ENCODE results near the gene BEAN1. TPM values are rescaled to one million over a fixed set of nuclear protein-coding genes. Genes with fewer than 3 reads are reported as not detected.

BEAN1 gene
- total RNA-seq, 4 donors from 2014 or later: 0.40 TPM; not detected in 3

- peaks cover 38% of the 10 kb centered on the region for H3K27me3 ChIP-seq
- DNase-seq: no peak
- intact Hi-C loops (cut with DNase I; ENCODE audit: low total_unique reads) (no loop called here), in situ Hi-C loops (cut with MboI; ENCODE audit: low pct_ligation_motif_present in 1 of 4, low pct_unique_long_range_greater_than_20kb in 1 of 4, low sequenced_read_pairs in 3 of 4) (loop anchor here (25.0 kb wide), 3 partner anchors 165 to 440 kb away; partner anchors contain the start of genes CMTM2 (in 1 of the 4) and CMTM3 (in 1 of the 4))
- H3K9me3 ChIP-seq: no peaks in the 10 kb centered on the region
- H3K36me3 ChIP-seq: no peaks in the 10 kb centered on the region
- 72 to 77% methylated on average over 3 to 6 of the region's 6 CpGs for WGBS, 2 donors (ENCODE audit: low coverage in 1 of 2)
- no peak overlapping the region for H3K27ac ChIP-seq
- TF ChIP-seq POLR2AphosphoS5 (IDR thresholded peaks at IDR 0.05): no peak
- TF ChIP-seq, protein P1, sequence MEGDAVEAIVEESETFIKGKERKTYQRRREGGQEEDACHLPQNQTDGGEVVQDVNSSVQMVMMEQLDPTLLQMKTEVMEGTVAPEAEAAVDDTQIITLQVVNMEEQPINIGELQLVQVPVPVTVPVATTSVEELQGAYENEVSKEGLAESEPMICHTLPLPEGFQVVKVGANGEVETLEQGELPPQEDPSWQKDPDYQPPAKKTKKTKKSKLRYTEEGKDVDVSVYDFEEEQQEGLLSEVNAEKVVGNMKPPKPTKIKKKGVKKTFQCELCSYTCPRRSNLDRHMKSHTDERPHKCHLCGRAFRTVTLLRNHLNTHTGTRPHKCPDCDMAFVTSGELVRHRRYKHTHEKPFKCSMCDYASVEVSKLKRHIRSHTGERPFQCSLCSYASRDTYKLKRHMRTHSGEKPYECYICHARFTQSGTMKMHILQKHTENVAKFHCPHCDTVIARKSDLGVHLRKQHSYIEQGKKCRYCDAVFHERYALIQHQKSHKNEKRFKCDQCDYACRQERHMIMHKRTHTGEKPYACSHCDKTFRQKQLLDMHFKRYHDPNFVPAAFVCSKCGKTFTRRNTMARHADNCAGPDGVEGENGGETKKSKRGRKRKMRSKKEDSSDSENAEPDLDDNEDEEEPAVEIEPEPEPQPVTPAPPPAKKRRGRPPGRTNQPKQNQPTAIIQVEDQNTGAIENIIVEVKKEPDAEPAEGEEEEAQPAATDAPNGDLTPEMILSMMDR (IDR thresholded peaks at IDR 0.05): no peak
- TF ChIP-seq POLR2A (IDR thresholded peaks at IDR 0.05): no peak
- no peak for TF ChIP-seq EP300 (IDR thresholded peaks at IDR 0.05; ENCODE audit: low read depth)
- H3K4me1 ChIP-seq: peaks cover 2 to 8% (median 7%) of the 10 kb centered on the region in 4 donors
- no peak overlapping the region for H3K4me3 ChIP-seq
Measured at GRCh38 chr16:66421891-66422290, 5.2 kb upstream of the BEAN1 start.

- Histone ChIP-seq H3K27ac (no peak overlapping the region), H3K27me3 (peaks cover 41% of the 10 kb centered on the region), H3K4me1 (peaks cover 2 to 11% (median 9%) of the 10 kb centered on the region in 4 donors), H3K36me3 (no peaks in the 10 kb centered on the region), H3K9me3 (no peaks in the 10 kb centered on the region), H3K4me3 (no peak overlapping the region)
- no peak for DNase-seq
- intact Hi-C loops (cut with DNase I; ENCODE audit: low total_unique reads): no loop called here
- WGBS, 2 donors (ENCODE audit: low coverage in 1 of 2): 60% methylated on average over 2 of the region's 2 CpGs; no CpG with 5 or more reads in 1 of the 2 donors
- in situ Hi-C loops (cut with MboI; ENCODE audit: low pct_ligation_motif_present in 1 of 4, low pct_unique_long_range_greater_than_20kb in 1 of 4, low sequenced_read_pairs in 3 of 4): loop anchor here (25.0 kb wide), 3 partner anchors 165 to 440 kb away; partner anchors contain the start of genes CMTM2 (in 1 of the 4) and CMTM3 (in 1 of the 4)
- TF ChIP-seq, protein P1 (IDR thresholded peaks at IDR 0.05): no peak
- TF ChIP-seq POLR2A (IDR thresholded peaks at IDR 0.05) (no peak), EP300 (IDR thresholded peaks at IDR 0.05; ENCODE audit: low read depth) (no peak), POLR2AphosphoS5 (IDR thresholded peaks at IDR 0.05) (no peak)
Measured at GRCh38 chr16:66422366-66422765, 4.7 kb upstream of the BEAN1 start.

DNA sequence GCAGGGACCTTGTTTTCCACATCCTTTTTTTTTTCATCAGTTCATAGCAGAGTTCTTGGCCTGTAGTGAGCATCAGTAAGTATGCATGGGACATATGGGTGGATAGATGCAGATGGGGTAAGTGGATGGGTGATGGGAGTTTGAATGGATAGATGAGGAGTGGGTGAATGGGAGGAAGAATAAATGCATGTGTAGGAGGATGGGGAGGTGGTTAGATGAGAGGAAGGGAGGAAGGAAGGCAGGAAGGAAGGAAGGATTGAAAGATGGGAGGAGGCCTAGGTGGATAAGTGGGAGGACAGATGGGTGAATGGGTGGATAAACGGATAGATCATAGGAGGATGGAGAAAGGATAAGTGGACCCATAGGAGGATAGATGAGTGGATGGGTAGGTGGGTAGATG, 3.9 kb upstream of the BEAN1 start:
- intact Hi-C loops (cut with DNase I; ENCODE audit: low total_unique reads) (no loop called here), in situ Hi-C loops (cut with MboI; ENCODE audit: low pct_ligation_motif_present in 1 of 4, low pct_unique_long_range_greater_than_20kb in 1 of 4, low sequenced_read_pairs in 3 of 4) (loop anchor here (25.0 kb wide), 3 partner anchors 164 to 439 kb away; partner anchors contain the start of genes CMTM2 (in 1 of the 4) and CMTM3 (in 1 of the 4))

DNA sequence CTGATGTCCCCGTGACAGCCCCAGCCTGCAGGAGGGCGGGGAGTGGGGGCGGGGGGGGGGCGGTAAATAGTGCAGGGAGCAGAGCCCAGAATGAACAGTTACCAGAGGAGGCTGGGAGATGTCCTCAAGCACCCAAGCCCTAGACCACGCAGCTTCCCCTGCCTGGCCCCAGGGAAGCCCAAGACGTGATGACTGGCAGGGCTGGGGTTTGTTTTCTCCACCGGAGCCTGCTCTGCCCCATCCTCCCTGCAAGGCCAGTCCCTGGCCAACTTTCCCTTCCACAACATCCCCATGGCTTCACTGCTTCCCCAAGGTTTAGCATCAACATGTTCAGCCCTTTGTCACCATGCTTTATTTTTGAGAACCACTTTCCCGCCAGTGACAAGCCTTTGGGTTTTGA, 1.4 kb upstream of the BEAN1 start:
- no peak for DNase-seq
- H3K4me1 ChIP-seq: peaks cover 9 to 19% (median 18%) of the 10 kb centered on the region in 4 donors
- no peaks in the 10 kb centered on the region for H3K36me3 ChIP-seq
- no peak for TF ChIP-seq EP300 (IDR thresholded peaks at IDR 0.05; ENCODE audit: low read depth)
- no peak for TF ChIP-seq POLR2A (IDR thresholded peaks at IDR 0.05)
- TF ChIP-seq, protein P1 (IDR thresholded peaks at IDR 0.05): no peak
- TF ChIP-seq POLR2AphosphoS5 (IDR thresholded peaks at IDR 0.05): no peak
- peaks cover 72% of the 10 kb centered on the region for H3K27me3 ChIP-seq
- 23 to 50% methylated on average over 1 to 8 of the region's 8 CpGs for WGBS, 2 donors (ENCODE audit: low coverage in 1 of 2)
- no peak overlapping the region for H3K27ac ChIP-seq
- intact Hi-C loops (cut with DNase I; ENCODE audit: low total_unique reads) (no loop called here), in situ Hi-C loops (cut with MboI; ENCODE audit: low pct_ligation_motif_present in 1 of 4, low pct_unique_long_range_greater_than_20kb in 1 of 4, low sequenced_read_pairs in 3 of 4) (no loop called here)
- H3K9me3 ChIP-seq: no peaks in the 10 kb centered on the region
- no peak overlapping the region for H3K4me3 ChIP-seq

More for the DNA sequence above, 3.9 kb upstream of the BEAN1 start:
- H3K4me1 ChIP-seq: peaks cover 9 to 18% (median 17%) of the 10 kb centered on the region in 4 donors
- no peaks in the 10 kb centered on the region for H3K9me3 ChIP-seq
- TF ChIP-seq EP300 (IDR thresholded peaks at IDR 0.05; ENCODE audit: low read depth): no peak
- TF ChIP-seq, protein P1 (IDR thresholded peaks at IDR 0.05): no peak
- H3K27me3 ChIP-seq: peaks cover 49% of the 10 kb centered on the region
- no peaks in the 10 kb centered on the region for H3K36me3 ChIP-seq
- no peak for DNase-seq
- H3K4me3 ChIP-seq: no peak overlapping the region
- 67 to 96% methylated on average over 1 of the region's 1 CpG for WGBS, 2 donors (ENCODE audit: low coverage in 1 of 2)
- no peak overlapping the region for H3K27ac ChIP-seq

All from transverse colon (tissue), 4 donors.